ENCODE results near the gene SH2D1A.

DNA sequence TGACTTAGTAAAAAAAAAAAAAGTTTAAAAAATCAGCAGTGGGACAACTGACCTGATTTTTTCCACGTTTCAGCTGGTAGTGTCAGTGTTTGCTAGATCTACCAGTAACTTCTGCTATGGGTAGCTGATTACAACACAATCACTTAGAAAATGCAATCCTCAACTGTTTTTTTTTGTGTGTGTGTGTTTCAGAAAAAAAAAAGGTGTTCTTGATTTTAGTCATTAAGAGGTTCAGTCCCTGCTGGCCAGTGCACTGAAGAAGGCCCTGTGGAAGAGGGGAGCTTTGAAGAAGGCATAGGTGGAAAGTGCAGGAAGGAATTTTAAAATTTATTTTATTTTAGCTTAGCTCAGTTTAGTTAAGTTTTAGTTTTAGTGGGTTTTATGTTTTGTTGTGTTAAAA is 46.9 kb downstream of the SH2D1A start:
- TF ChIP-seq, protein P1, sequence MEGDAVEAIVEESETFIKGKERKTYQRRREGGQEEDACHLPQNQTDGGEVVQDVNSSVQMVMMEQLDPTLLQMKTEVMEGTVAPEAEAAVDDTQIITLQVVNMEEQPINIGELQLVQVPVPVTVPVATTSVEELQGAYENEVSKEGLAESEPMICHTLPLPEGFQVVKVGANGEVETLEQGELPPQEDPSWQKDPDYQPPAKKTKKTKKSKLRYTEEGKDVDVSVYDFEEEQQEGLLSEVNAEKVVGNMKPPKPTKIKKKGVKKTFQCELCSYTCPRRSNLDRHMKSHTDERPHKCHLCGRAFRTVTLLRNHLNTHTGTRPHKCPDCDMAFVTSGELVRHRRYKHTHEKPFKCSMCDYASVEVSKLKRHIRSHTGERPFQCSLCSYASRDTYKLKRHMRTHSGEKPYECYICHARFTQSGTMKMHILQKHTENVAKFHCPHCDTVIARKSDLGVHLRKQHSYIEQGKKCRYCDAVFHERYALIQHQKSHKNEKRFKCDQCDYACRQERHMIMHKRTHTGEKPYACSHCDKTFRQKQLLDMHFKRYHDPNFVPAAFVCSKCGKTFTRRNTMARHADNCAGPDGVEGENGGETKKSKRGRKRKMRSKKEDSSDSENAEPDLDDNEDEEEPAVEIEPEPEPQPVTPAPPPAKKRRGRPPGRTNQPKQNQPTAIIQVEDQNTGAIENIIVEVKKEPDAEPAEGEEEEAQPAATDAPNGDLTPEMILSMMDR (conservative IDR thresholded peaks at IDR 0.05) = no peak
- TF ChIP-seq EZH2 (IDR thresholded peaks at IDR 0.05; ENCODE audit: low read depth) = no peak
